Sigmoid colon (tissue), 7 donors: ENCODE data around the gene CCDC93. TPM values are rescaled to one million over a fixed set of nuclear protein-coding genes. Genes with fewer than 3 reads are reported as not detected.

Source experiments
- polyA plus RNA-seq, 3 donors: library from polyadenylated mRNA; stranded (reverse); fragments of 200-250 nt; gene quantifications; one replicate each; pipeline ENCODE4 v1.2.3, GENCODE V29; 2013
- small RNA-seq, 3 donors: library from RNA; depleted of rRNA; stranded (forward); fragments of <200 nt; gene quantifications; one replicate each; pipeline ENCODE3, GENCODE V24; 2016
- total RNA-seq, 4 donors: library from RNA; depleted of rRNA; stranded (reverse); fragments of >200 nt; gene quantifications; one replicate each; pipeline ENCODE4 v1.1.0, GENCODE V29; 2016
- donor health status: healthy with polysubstance abuse.
- donor health status: Bipolar disorder and iron deficiency.
- donor health status: healthy.

The CCDC93 gene
- total and polyA plus RNA-seq, 7 donors = 4.2 to 25.5 (median 12.5) TPM

Small RNA genes lying within 50 kb of the gene (small RNA-seq; reads per million reads assigned to genes)
- gene RN7SL111P = 0 reads per million in 3 donors

Other genes with a start within 250 kb of the CCDC93 start
- gene DDX18, start 199.4 kb downstream of the CCDC93 start, total RNA-seq = 10 to 100 TPM; 33.0 to 41.0 (median 37.5) TPM
- 10 to 100 TPM; 18.0 to 32.0 (median 19.7) TPM for gene DDX18, start 199.4 kb downstream of the CCDC93 start, polyA plus RNA-seq
- 10 to 100 TPM; 15.2 to 20.7 (median 18.6) TPM for gene INSIG2, start 74.4 kb upstream of the CCDC93 start, total RNA-seq
- 10 to 100 TPM in 1 of 3 donors, 1 to 10 TPM in 2; 7.2 to 10.9 (median 7.9) TPM for gene INSIG2, start 74.4 kb upstream of the CCDC93 start, polyA plus RNA-seq